IMR-90 (cell line): ENCODE measurements around the gene F10. TPM values are rescaled to one million over a fixed set of nuclear protein-coding genes. Genes with fewer than 3 reads are reported as not detected.

Experiments
- ATAC-seq: fragments of 200-7000 bp; cut with Tn5 transposase; 2 replicates; pipeline ENCODE4 v1.9.1; 2020; ENCODE audit warnings: low read depth, mild to moderate bottlenecking, moderate library complexity
- BruUV-seq: library from RNA; stranded (reverse); fragments of 400-500 nt; replicated peaks from 2 replicates; lab custom pipeline; 2021; lab: Mats Ljungman, UMichigan
- CTCF ChIA-PET: fragments of 300-600 bp; formaldehyde crosslinking; extraction: SDS; loops from one replicate; lab custom pipeline; 2021; ENCODE audit warnings: antibody characterized with exemption; lab: Yijun Ruan, JAX
- POLR2A ChIA-PET: fragments of 300-600 bp; sonication (Branson Sonifier 250); formaldehyde crosslinking; loops from one replicate; lab custom pipeline; 2022; ENCODE audit warnings: antibody characterized with exemption; ENCODE audit not compliant: unreplicated experiment; lab: Charles Lee
- DNase-seq: peaks from one replicate; pipeline ENCODE4 v3.0.0; 2013
- H2AFZ ChIP-seq: replicated peaks from 2 replicates; pipeline ENCODE3; 2013; ENCODE audit warnings: low read length, mild to moderate bottlenecking; ENCODE audit not compliant: poor library complexity
- H2AK5ac ChIP-seq: 2 replicates; pipeline ENCODE4 v1.6.1; 2013; ENCODE audit warnings: low read depth, low read length, inconsistent platforms
- H2AK9ac ChIP-seq: replicated peaks from 2 replicates; pipeline ENCODE3; 2013; ENCODE audit warnings: mild to moderate bottlenecking, low read depth, low read length, moderate library complexity; ENCODE audit not compliant: poor library complexity
- H2BK120ac ChIP-seq: 2 replicates; pipeline ENCODE4 v1.6.1; 2013; ENCODE audit warnings: low read depth, low read length, inconsistent platforms
- H2BK15ac ChIP-seq: 3 replicates; pipeline ENCODE4 v1.6.1; 2013; ENCODE audit warnings: low read depth, low read length, inconsistent platforms
- H2BK20ac ChIP-seq: 2 replicates; pipeline ENCODE4 v1.6.1; 2013; ENCODE audit warnings: low read depth, mild to moderate bottlenecking, inconsistent platforms, low read length, moderate library complexity
- H2BK5ac ChIP-seq: 2 replicates; pipeline ENCODE4 v1.6.1; 2013; ENCODE audit warnings: mild to moderate bottlenecking, low read depth, low read length, inconsistent platforms; ENCODE audit not compliant: poor library complexity, severe bottlenecking
- H3K14ac ChIP-seq: replicated peaks from 2 replicates; pipeline ENCODE4 v1.6.1; 2013; ENCODE audit warnings: low read depth, low read length, inconsistent platforms
- H3K18ac ChIP-seq: 2 replicates; pipeline ENCODE4 v1.6.1; 2013; ENCODE audit warnings: low read depth, low read length, control low read depth
- H3K23ac ChIP-seq: 2 replicates; pipeline ENCODE4 v1.6.1; 2013; ENCODE audit warnings: low read depth, low read length, inconsistent platforms
- H3K27ac ChIP-seq: 2 replicates; pipeline ENCODE4 v1.5.1; 2013; ENCODE audit warnings: mild to moderate bottlenecking, control low read depth, low read length; ENCODE audit not compliant: insufficient read depth
- H3K27me3 ChIP-seq: 2 replicates; pipeline ENCODE4 v1.6.1; 2013; ENCODE audit warnings: low read length; ENCODE audit not compliant: control insufficient read depth, insufficient read depth
- H3K36me3 ChIP-seq: 2 replicates; pipeline ENCODE4 v1.6.1; 2013; ENCODE audit warnings: low read length, mixed read lengths; ENCODE audit not compliant: control insufficient read depth, insufficient read depth
- H3K4ac ChIP-seq: 2 replicates; pipeline ENCODE4 v1.6.1; 2013; ENCODE audit warnings: low read depth, low read length, inconsistent platforms
- H3K4me1 ChIP-seq: 2 replicates; pipeline ENCODE4 v1.6.1; 2013; ENCODE audit warnings: low read length, mixed read lengths; ENCODE audit not compliant: control insufficient read depth, insufficient read depth
- H3K4me2 ChIP-seq: 2 replicates; pipeline ENCODE4 v1.6.1; 2013; ENCODE audit warnings: low read depth, mild to moderate bottlenecking, control low read depth, low read length, moderate library complexity
- H3K4me3 ChIP-seq: 2 replicates; pipeline ENCODE4 v1.5.1; 2013; ENCODE audit warnings: low read depth, mild to moderate bottlenecking, control low read depth, low read length, moderate library complexity; ENCODE audit not compliant: insufficient read depth
- H3K56ac ChIP-seq: 2 replicates; pipeline ENCODE4 v1.6.1; 2013; ENCODE audit warnings: low read length, inconsistent platforms; ENCODE audit not compliant: insufficient read depth; ENCODE audit errors: extremely low read depth
- H3K79me1 ChIP-seq, 2 experiments: 2 replicates each; pipeline ENCODE4 v1.6.1; 2013; ENCODE audit warnings: low read length in 2 of 2, inconsistent platforms in 1 of 2, low read depth in 1 of 2
- H3K9ac ChIP-seq: 2 replicates; pipeline ENCODE4 v1.6.1; 2013; ENCODE audit warnings: low read depth, low read length, control low read depth
- H3K9me1 ChIP-seq: 2 replicates; pipeline ENCODE4 v1.6.1; 2013; ENCODE audit warnings: low read length, inconsistent platforms; ENCODE audit not compliant: insufficient read depth
- H3K9me3 ChIP-seq: 2 replicates; pipeline ENCODE4 v1.6.1; 2013; ENCODE audit warnings: low read length; ENCODE audit not compliant: control insufficient read depth, insufficient read depth
- H4K20me1 ChIP-seq: 2 replicates; pipeline ENCODE4 v1.6.1; 2013; ENCODE audit warnings: low read length, inconsistent platforms; ENCODE audit not compliant: insufficient read depth
- H4K5ac ChIP-seq: 2 replicates; pipeline ENCODE4 v1.6.1; 2013; ENCODE audit warnings: mild to moderate bottlenecking, low read depth, low read length, control low read depth
- H4K8ac ChIP-seq, 2 experiments: 2 replicates each; pipeline ENCODE4 v1.6.1; 2013; ENCODE audit warnings: low read depth in 2 of 2, low read length in 2 of 2, control low read depth in 1 of 2, inconsistent platforms in 1 of 2
- H4K91ac ChIP-seq: 2 replicates; pipeline ENCODE4 v1.6.1; 2013; ENCODE audit warnings: low read depth, low read length, inconsistent platforms; ENCODE audit not compliant: insufficient read depth
- BHLHE40 ChIP-seq: fragments of 150-350 bp; IDR thresholded peaks from 2 replicates; pipeline ENCODE4 v1.6.1; 2016; ENCODE audit warnings: mild to moderate bottlenecking, low read depth, low read length
- CHD1 ChIP-seq: IDR thresholded peaks from 2 replicates; pipeline ENCODE4 v1.6.1; 2012; ENCODE audit warnings: low read depth, low read length, improper control_type of control experiment
- CTCF ChIP-seq: conservative IDR thresholded peaks from 2 replicates; pipeline ENCODE4 v1.5.1; 2012; ENCODE audit warnings: mild to moderate bottlenecking, low read depth, low read length, improper control_type of control experiment
- MAFK ChIP-seq: IDR thresholded peaks from 2 replicates; pipeline ENCODE4 v1.6.1; 2012; ENCODE audit warnings: low read depth, low read length, improper control_type of control experiment
- MAZ ChIP-seq: IDR thresholded peaks from 2 replicates; pipeline ENCODE4 v1.6.1; 2012; ENCODE audit warnings: low read depth, mild to moderate bottlenecking, low read length, improper control_type of control experiment, moderate library complexity, borderline replicate concordance
- MXI1 ChIP-seq: IDR thresholded peaks from 2 replicates; pipeline ENCODE4 v1.6.1; 2012; ENCODE audit warnings: low read depth, mild to moderate bottlenecking, low read length, moderate library complexity, borderline replicate concordance
- NFE2L2 ChIP-seq: fragments of 150-350 bp; IDR thresholded peaks from 2 replicates; pipeline ENCODE4 v1.6.1; 2016; ENCODE audit warnings: low read depth, mild to moderate bottlenecking, low read length
- POLR2A ChIP-seq: IDR thresholded peaks from 2 replicates; pipeline ENCODE4 v1.6.1; 2012; ENCODE audit warnings: mild to moderate bottlenecking, low read depth, low read length
- RCOR1 ChIP-seq: IDR thresholded peaks from 2 replicates; pipeline ENCODE4 v1.6.1; 2012; ENCODE audit warnings: mild to moderate bottlenecking, low read length, improper control_type of control experiment; ENCODE audit not compliant: insufficient replicate concordance
- WGBS, 2 experiments: methylation state at CpG; one replicate each; pipeline versions ENCODE4 v1.1.5 to v1.1.7; 2013; ENCODE audit warnings: missing lambda C conversion rate in 2 of 2; ENCODE audit not compliant: insufficient read length in 1 of 2; ENCODE audit errors: extremely low coverage in 2 of 2; 5-methylcytosine and 5-hydroxymethylcytosine counted together
- dilution Hi-C: fragments of 300-500 bp; cut with HindIII; formaldehyde crosslinking; loops from one replicate; pipeline ENCODE4 v1.14.3; 2018; ENCODE audit warnings: low sequenced_read_pairs; ENCODE audit not compliant: unreplicated experiment
- in situ Hi-C: fragments of 300-500 bp; cut with MboI; formaldehyde crosslinking; loops from 3 replicates; pipeline ENCODE4 v1.14.3; 2019; ENCODE audit warnings: low sequenced_read_pairs, inconsistent platforms, mixed read lengths
- intact Hi-C: fragments of 100-400 bp; cut with micrococcal nuclease; formaldehyde crosslinking; loops from 2 replicates; pipeline ENCODE4 v1.10.0; 2022
- polyA plus RNA-seq, 3 experiments: library from polyadenylated mRNA; depleted of rRNA; stranded (reverse); fragments of >200 nt; gene quantifications; 2 replicates each; pipeline ENCODE4 v1.2.3, GENCODE V29; 2012; ENCODE audit warnings: low replicate concordance in 1 of 3
- total RNA-seq: library from RNA; depleted of rRNA; stranded (reverse); fragments of >200 nt; gene quantifications from 2 replicates; pipeline ENCODE4 v1.2.3, GENCODE V29; 2012

Gene F10
- total and polyA plus RNA-seq, 2 of the 4 experiments (the other 2 are of a cell fraction): 9.1 to 19.5 TPM

- POLR2A ChIA-PET: no interaction called here
- BruUV-seq: no TSS peak
- H2BK120ac ChIP-seq: no peak overlapping the region
Measured at GRCh38 chr13:113106711-113107351, 15.8 kb upstream of the F10 start.

More at GRCh38 chr13:113106711-113107351, 15.8 kb upstream of the F10 start:
- intact Hi-C loops: no loop called here
- Histone ChIP-seq H2AK5ac (no peak overlapping the region), H3K56ac (no peak overlapping the region), H2AK9ac (no peak overlapping the region), H2BK20ac (no peak overlapping the region), H3K4me1 (peaks cover 4% of the 10 kb centered on the region; the same call in 1 of the 2 replicates), H2AFZ (no peak overlapping the region), H3K23ac (no peak overlapping the region), H3K4me2 (no peak overlapping the region), H3K79me1 (no peaks in the 10 kb centered on the region), H4K91ac (no peak overlapping the region), H3K4me3 (no peak overlapping the region), H3K27ac (no peak overlapping the region), H3K14ac (no peak overlapping the region), H2BK15ac (no peak overlapping the region), H3K27me3 (peaks cover 28% of the 10 kb centered on the region), H4K5ac (no peak overlapping the region), H4K20me1 (no peaks in the 10 kb centered on the region), H3K4ac (no peak overlapping the region), H3K9me1 (no peaks in the 10 kb centered on the region), H2BK5ac (no peak overlapping the region), H3K9ac (no peak overlapping the region), H3K36me3 (no peaks in the 10 kb centered on the region), H4K8ac (no peak overlapping the region), H3K9me3 (peaks cover 8% of the 10 kb centered on the region; the same call in 1 of the 2 replicates), H3K18ac (no peak overlapping the region)
- CTCF ChIA-PET: no interaction called here
- WGBS, 2 experiments: no CpG with 5 or more reads among the region's 25 CpGs
- dilution Hi-C loops: no loop called here
- DNase-seq (no peak), ATAC-seq (no peak)
- in situ Hi-C loops: no loop called here
- TF ChIP-seq BHLHE40 (no peak), NFE2L2 (no peak), CTCF (no peak), MAZ (no peak), MAFK (no peak), RCOR1 (no peak), CHD1 (no peak), POLR2A (no peak), MXI1 (no peak)
